AG09309 (cell line): ENCODE data around the gene MFSD2A.

ENCODE experiments used
- DNase-seq: peaks from one replicate; pipeline ENCODE4 v3.0.0-alpha.2; 2010; ENCODE audit warnings: low read depth
- H3K4me3 ChIP-seq: 2 replicates; pipeline ENCODE4 v1.5.1; 2011; ENCODE audit warnings: mild to moderate bottlenecking, low read depth, low read length, moderate library complexity; ENCODE audit not compliant: control insufficient read depth
- CTCF ChIP-seq: IDR thresholded peaks from 2 replicates; pipeline ENCODE4 v1.5.1; 2011; ENCODE audit warnings: mild to moderate bottlenecking, low read depth, low read length, inconsistent platforms; ENCODE audit not compliant: insufficient read depth, control insufficient read depth; ENCODE audit errors: missing control alignments

The MFSD2A gene

GRCh38 chr1:39969048-39969447 lies 14.1 kb downstream of the MFSD2A start:
- DNase-seq, result no peak
- no peak overlapping the region for H3K4me3 ChIP-seq
- no peak for TF ChIP-seq CTCF

- DNase-seq, result no peak
- H3K4me3 ChIP-seq, result no peak overlapping the region
- TF ChIP-seq CTCF, result no peak
These were observed 14.8 kb downstream of the MFSD2A start for GRCh38 chr1:39969531-39970270.

- DNase-seq, result no peak
- H3K4me3 ChIP-seq, result no peak overlapping the region
- no peak for TF ChIP-seq CTCF
These were observed 15.3 kb downstream of the MFSD2A start for GRCh38 chr1:39970274-39970673.

GRCh38 chr1:39971138-39971537 lies 16.2 kb downstream of the MFSD2A start:
- no peak overlapping the region for H3K4me3 ChIP-seq
- TF ChIP-seq CTCF, result no peak
- no peak for DNase-seq

- H3K4me3 ChIP-seq, result no peak overlapping the region
- peak; percentile 97 for TF ChIP-seq CTCF
- no peak for DNase-seq
These were observed 18.7 kb downstream of the MFSD2A start for GRCh38 chr1:39973503-39974135.

- TF ChIP-seq CTCF, result no peak
- DNase-seq, result no peak
- H3K4me3 ChIP-seq, result no peak overlapping the region
These were observed 21.8 kb downstream of the MFSD2A start for GRCh38 chr1:39976732-39977131.
